GM18520 (cell line): ENCODE results near the gene HMCN2.

Experiments
- ATAC-seq: cut with Tn5 transposase; IDR thresholded peaks from one replicate; pipeline ENCODE4 v1.9.1; 2021; ENCODE audit not compliant: unreplicated experiment

Gene HMCN2

GRCh38 chr9:130445268-130445983 lies 179.9 kb downstream of the HMCN2 start:
- no peak for ATAC-seq

- ATAC-seq: no peak
Observed at GRCh38 chr9:130446101-130446861, 180.7 kb downstream of the HMCN2 start.

- no peak for ATAC-seq
Observed at GRCh38 chr9:130447193-130447816, 181.7 kb downstream of the HMCN2 start.

GRCh38 chr9:130448035-130448624 lies 182.6 kb downstream of the HMCN2 start:
- no peak for ATAC-seq

GRCh38 chr9:130448771-130449603 lies 183.4 kb downstream of the HMCN2 start:
- no peak for ATAC-seq

- ATAC-seq: no peak
Observed at GRCh38 chr9:130450344-130451003, 184.9 kb downstream of the HMCN2 start.

- ATAC-seq: no peak
Observed at GRCh38 chr9:130451004-130451390, 185.4 kb downstream of the HMCN2 start.

GRCh38 chr9:130451509-130452388 lies 186.2 kb downstream of the HMCN2 start:
- no peak for ATAC-seq

GRCh38 chr9:130452835-130453234 lies 187.3 kb downstream of the HMCN2 start:
- ATAC-seq: no peak

GRCh38 chr9:130453487-130453886 lies 187.9 kb downstream of the HMCN2 start:
- no peak for ATAC-seq

GRCh38 chr9:130454096-130454811 lies 188.7 kb downstream of the HMCN2 start:
- no peak for ATAC-seq

GRCh38 chr9:130454812-130455325 lies 189.3 kb downstream of the HMCN2 start:
- no peak for ATAC-seq

GRCh38 chr9:130458027-130458803 lies 192.7 kb downstream of the HMCN2 start:
- ATAC-seq: no peak

- no peak for ATAC-seq
Observed at GRCh38 chr9:130458804-130459067, 193.2 kb downstream of the HMCN2 start.

- no peak for ATAC-seq
Observed at GRCh38 chr9:130459151-130459550, 193.6 kb downstream of the HMCN2 start.

GRCh38 chr9:130459941-130460669 lies 194.5 kb downstream of the HMCN2 start:
- no peak for ATAC-seq

GRCh38 chr9:130461218-130461630 lies 195.7 kb downstream of the HMCN2 start:
- no peak for ATAC-seq
